Measurements from ENCODE around the gene DPP7.

DPP7 gene

GRCh38 chr9:137114613-137115393, at the start of gene DPP7:
TSS of gene DPP7 (minus strand) at chr9:137114733. CDS start at chr9:137114713, 20 bp downstream.
- no peak within 1 kb of the TSS for H3K27ac ChIP-seq (ENCODE audit: low read length)
- H3K36me3 ChIP-seq (replicated peaks; ENCODE audit: insufficient read depth, low read length), result no peaks in the 10 kb centered on the region
- H3K79me2 ChIP-seq (ENCODE audit: low read length), result no peaks in the 10 kb centered on the region
- peak within 1 kb of the TSS; percentile 62; the same call in 1 of the 2 replicates for H3K9ac ChIP-seq (ENCODE audit: low read length)
- DNase-seq, result peak; percentile 73
- H3K9me2 ChIP-seq (replicated peaks; ENCODE audit: insufficient read depth, low read length), result no peaks in the 10 kb centered on the region
- H3K9me3 ChIP-seq (replicated peaks; ENCODE audit: insufficient read depth, low read length), result no peaks in the 10 kb centered on the region
- H3K4me1 ChIP-seq (ENCODE audit: low read length), result peaks cover 4% of the 10 kb centered on the region; the same call in 1 of the 2 replicates
- H4K20me1 ChIP-seq (ENCODE audit: insufficient read depth, low read length), result no peaks in the 10 kb centered on the region
- peak within 1 kb of the TSS; percentile 95 for H3K4me2 ChIP-seq (ENCODE audit: low read depth, low read length)
- no peaks in the 10 kb centered on the region for H3F3A ChIP-seq (ENCODE audit: insufficient read depth, low read length)
- H3K4me3 ChIP-seq (ENCODE audit: low read length), result peak within 1 kb of the TSS; percentile 61
- peaks cover 15% of the 10 kb centered on the region for H3K27me3 ChIP-seq (replicated peaks; ENCODE audit: insufficient read depth, low read length)
- peak within 1 kb of the TSS; percentile 72 for H2AFZ ChIP-seq (ENCODE audit: low read length)
- TF ChIP-seq EZH2phosphoT487 (IDR thresholded peaks at IDR 0.05; ENCODE audit: low read length) (no peak), CTCF (IDR thresholded peaks at IDR 0.05; ENCODE audit: low read length) (no peak), EZH2 (optimal IDR thresholded peaks at IDR 0.05; ENCODE audit: low read depth, low read length) (no peak)

GRCh38 chr9:137163805-137164204, 49.3 kb upstream of the DPP7 start:
- H3K9me2 ChIP-seq (replicated peaks; ENCODE audit: insufficient read depth, low read length), result no peaks in the 10 kb centered on the region
- H3K27ac ChIP-seq (ENCODE audit: low read length), result no peak overlapping the region
- no peaks in the 10 kb centered on the region for H3K79me2 ChIP-seq (ENCODE audit: low read length)
- no peaks in the 10 kb centered on the region for H3K9me3 ChIP-seq (replicated peaks; ENCODE audit: insufficient read depth, low read length)
- H3K9ac ChIP-seq (ENCODE audit: low read length), result no peak overlapping the region
- DNase-seq, result no peak
- H3K4me1 ChIP-seq (ENCODE audit: low read length), result peaks cover 6% of the 10 kb centered on the region
- no peaks in the 10 kb centered on the region for H3F3A ChIP-seq (ENCODE audit: insufficient read depth, low read length)
- no peaks in the 10 kb centered on the region for H4K20me1 ChIP-seq (ENCODE audit: insufficient read depth, low read length)
- TF ChIP-seq CTCF (IDR thresholded peaks at IDR 0.05; ENCODE audit: low read length) (no peak), EZH2 (optimal IDR thresholded peaks at IDR 0.05; ENCODE audit: low read depth, low read length) (no peak), EZH2phosphoT487 (IDR thresholded peaks at IDR 0.05; ENCODE audit: low read length) (no peak)
- H3K36me3 ChIP-seq (replicated peaks; ENCODE audit: insufficient read depth, low read length), result no peaks in the 10 kb centered on the region
- H3K4me3 ChIP-seq (ENCODE audit: low read length), result no peak overlapping the region
- H2AFZ ChIP-seq (ENCODE audit: low read length), result no peak overlapping the region
- H3K27me3 ChIP-seq (replicated peaks; ENCODE audit: insufficient read depth, low read length), result peaks cover 74% of the 10 kb centered on the region
- no peak overlapping the region for H3K4me2 ChIP-seq (ENCODE audit: low read depth, low read length)

- no peak for TF ChIP-seq CTCF (IDR thresholded peaks at IDR 0.05; ENCODE audit: low read length)
- Histone ChIP-seq H3K9me2 (replicated peaks; ENCODE audit: insufficient read depth, low read length) (no peaks in the 10 kb centered on the region), H3K9me3 (replicated peaks; ENCODE audit: insufficient read depth, low read length) (no peaks in the 10 kb centered on the region), H3K4me1 (ENCODE audit: low read length) (peaks cover 11% of the 10 kb centered on the region), H3F3A (ENCODE audit: insufficient read depth, low read length) (no peaks in the 10 kb centered on the region), H4K20me1 (ENCODE audit: insufficient read depth, low read length) (no peaks in the 10 kb centered on the region), H3K4me2 (ENCODE audit: low read depth, low read length) (no peak overlapping the region), H2AFZ (ENCODE audit: low read length) (no peak overlapping the region), H3K9ac (ENCODE audit: low read length) (no peak overlapping the region), H3K36me3 (replicated peaks; ENCODE audit: insufficient read depth, low read length) (no peaks in the 10 kb centered on the region), H3K27me3 (replicated peaks; ENCODE audit: insufficient read depth, low read length) (peaks cover 78% of the 10 kb centered on the region), H3K4me3 (ENCODE audit: low read length) (no peak overlapping the region), H3K79me2 (ENCODE audit: low read length) (no peaks in the 10 kb centered on the region), H3K27ac (ENCODE audit: low read length) (no peak overlapping the region)
- DNase-seq, result no peak
These were observed 48.8 kb upstream of the DPP7 start for GRCh38 chr9:137163365-137163715.

Data from MM.1S (cell line).